ENCODE measurements around the gene DLG2.
"Not testable (repeated sequence)": the region's sequence is repeated elsewhere in the genome, so short reads cannot be mapped to it uniquely, and the experiment has no call there.

Gene DLG2

GRCh38 chr11:85627332-85627997 is at the start of gene DLG2:
Gene DLG2, minus strand, starts transcription at chr11:85627344.
- DNase-seq = peak in 1 of 2 donors; percentile 13

- DNase-seq = no peak
Measured at GRCh38 chr11:85673393-85673792, 46.2 kb upstream of the DLG2 start.

GRCh38 chr11:85672105-85672902 is 45.2 kb upstream of the DLG2 start:
- no peak for DNase-seq

- not testable (repeated sequence) for DNase-seq
Measured at GRCh38 chr11:85670949-85671663, 44.0 kb upstream of the DLG2 start.

- no peak for DNase-seq
Measured at GRCh38 chr11:85668157-85668556, 41.0 kb upstream of the DLG2 start.

GRCh38 chr11:85666687-85667086 is 39.5 kb upstream of the DLG2 start:
- no peak for DNase-seq

GRCh38 chr11:85665733-85666132 is 38.6 kb upstream of the DLG2 start:
- DNase-seq = no peak

- peak; percentile 94 for DNase-seq
Measured at GRCh38 chr11:85664615-85665481, 37.7 kb upstream of the DLG2 start, which contains the start of gene CREBZF. Gene CREBZF, minus strand, starts transcription at chr11:85665129. Its CDS starts 254 bp downstream, at chr11:85664875.

GRCh38 chr11:85663753-85664614 is 36.8 kb upstream of the DLG2 start:
- peak; percentile 88 for DNase-seq

- peak in 1 of 2 donors; percentile 45 for DNase-seq
Measured at GRCh38 chr11:85663080-85663752, 36.1 kb upstream of the DLG2 start.

GRCh38 chr11:85661972-85662664 is 35.0 kb upstream of the DLG2 start:
- no peak for DNase-seq

GRCh38 chr11:85658180-85658579 is 31.0 kb upstream of the DLG2 start:
- DNase-seq = no peak

- no peak for DNase-seq
Measured at GRCh38 chr11:85656777-85657176, 29.6 kb upstream of the DLG2 start.

- DNase-seq = not testable (repeated sequence)
Measured at GRCh38 chr11:85654343-85654742, 27.2 kb upstream of the DLG2 start.

GRCh38 chr11:85652786-85653447 is 25.8 kb upstream of the DLG2 start:
- DNase-seq = no peak

GRCh38 chr11:85651118-85651517 is 24.0 kb upstream of the DLG2 start:
- DNase-seq = no peak

- DNase-seq = peak; percentile 88 to 90
Measured at GRCh38 chr11:85647604-85648299, 20.6 kb upstream of the DLG2 start, which contains the start of gene TMEM126A. Gene TMEM126A, plus strand, starts transcription at chr11:85647967. Its CDS starts 2,289 bp downstream, at chr11:85650256.

GRCh38 chr11:85647078-85647477 is 19.9 kb upstream of the DLG2 start:
- no peak for DNase-seq

- no peak for DNase-seq
Measured at GRCh38 chr11:85643191-85643614, 16.1 kb upstream of the DLG2 start.

Measured in CD4-positive, alpha-beta T cell treated with Interleukin-1 beta for 1 hour (primary cell).